IMR-90 (cell line): ENCODE measurements around the gene RMDN2. TPM values are rescaled to one million over a fixed set of nuclear protein-coding genes. Genes with fewer than 3 reads are reported as not detected.

ENCODE experiments used
- ATAC-seq: fragments of 200-7000 bp; cut with Tn5 transposase; 2 replicates; pipeline ENCODE4 v1.9.1; 2020; ENCODE audit warnings: low read depth, mild to moderate bottlenecking, moderate library complexity
- BruUV-seq: library from RNA; stranded (reverse); fragments of 400-500 nt; replicated peaks from 2 replicates; lab custom pipeline; 2021; lab: Mats Ljungman, UMichigan
- CTCF ChIA-PET: fragments of 300-600 bp; formaldehyde crosslinking; extraction: SDS; loops from one replicate; lab custom pipeline; 2021; ENCODE audit warnings: antibody characterized with exemption; lab: Yijun Ruan, JAX
- POLR2A ChIA-PET: fragments of 300-600 bp; sonication (Branson Sonifier 250); formaldehyde crosslinking; loops from one replicate; lab custom pipeline; 2022; ENCODE audit warnings: antibody characterized with exemption; ENCODE audit not compliant: unreplicated experiment; lab: Charles Lee
- DNase-seq: peaks from one replicate; pipeline ENCODE4 v3.0.0; 2013
- H2AFZ ChIP-seq: replicated peaks from 2 replicates; pipeline ENCODE3; 2013; ENCODE audit warnings: low read length, mild to moderate bottlenecking; ENCODE audit not compliant: poor library complexity
- H2AK5ac ChIP-seq: 2 replicates; pipeline ENCODE4 v1.6.1; 2013; ENCODE audit warnings: low read depth, low read length, inconsistent platforms
- H2AK9ac ChIP-seq: replicated peaks from 2 replicates; pipeline ENCODE3; 2013; ENCODE audit warnings: mild to moderate bottlenecking, low read depth, low read length, moderate library complexity; ENCODE audit not compliant: poor library complexity
- H2BK120ac ChIP-seq: 2 replicates; pipeline ENCODE4 v1.6.1; 2013; ENCODE audit warnings: low read depth, low read length, inconsistent platforms
- H2BK15ac ChIP-seq: 3 replicates; pipeline ENCODE4 v1.6.1; 2013; ENCODE audit warnings: low read depth, low read length, inconsistent platforms
- H2BK20ac ChIP-seq: 2 replicates; pipeline ENCODE4 v1.6.1; 2013; ENCODE audit warnings: low read depth, mild to moderate bottlenecking, inconsistent platforms, low read length, moderate library complexity
- H2BK5ac ChIP-seq: 2 replicates; pipeline ENCODE4 v1.6.1; 2013; ENCODE audit warnings: mild to moderate bottlenecking, low read depth, low read length, inconsistent platforms; ENCODE audit not compliant: poor library complexity, severe bottlenecking
- H3K14ac ChIP-seq: replicated peaks from 2 replicates; pipeline ENCODE4 v1.6.1; 2013; ENCODE audit warnings: low read depth, low read length, inconsistent platforms
- H3K18ac ChIP-seq: 2 replicates; pipeline ENCODE4 v1.6.1; 2013; ENCODE audit warnings: low read depth, low read length, control low read depth
- H3K23ac ChIP-seq: 2 replicates; pipeline ENCODE4 v1.6.1; 2013; ENCODE audit warnings: low read depth, low read length, inconsistent platforms
- H3K27ac ChIP-seq: 2 replicates; pipeline ENCODE4 v1.5.1; 2013; ENCODE audit warnings: mild to moderate bottlenecking, control low read depth, low read length; ENCODE audit not compliant: insufficient read depth
- H3K27me3 ChIP-seq: 2 replicates; pipeline ENCODE4 v1.6.1; 2013; ENCODE audit warnings: low read length; ENCODE audit not compliant: control insufficient read depth, insufficient read depth
- H3K36me3 ChIP-seq: 2 replicates; pipeline ENCODE4 v1.6.1; 2013; ENCODE audit warnings: low read length, mixed read lengths; ENCODE audit not compliant: control insufficient read depth, insufficient read depth
- H3K4ac ChIP-seq: 2 replicates; pipeline ENCODE4 v1.6.1; 2013; ENCODE audit warnings: low read depth, low read length, inconsistent platforms
- H3K4me1 ChIP-seq: 2 replicates; pipeline ENCODE4 v1.6.1; 2013; ENCODE audit warnings: low read length, mixed read lengths; ENCODE audit not compliant: control insufficient read depth, insufficient read depth
- H3K4me2 ChIP-seq: 2 replicates; pipeline ENCODE4 v1.6.1; 2013; ENCODE audit warnings: low read depth, mild to moderate bottlenecking, control low read depth, low read length, moderate library complexity
- H3K4me3 ChIP-seq: 2 replicates; pipeline ENCODE4 v1.5.1; 2013; ENCODE audit warnings: low read depth, mild to moderate bottlenecking, control low read depth, low read length, moderate library complexity; ENCODE audit not compliant: insufficient read depth
- H3K56ac ChIP-seq: 2 replicates; pipeline ENCODE4 v1.6.1; 2013; ENCODE audit warnings: low read length, inconsistent platforms; ENCODE audit not compliant: insufficient read depth; ENCODE audit errors: extremely low read depth
- H3K79me1 ChIP-seq, 2 experiments: 2 replicates each; pipeline ENCODE4 v1.6.1; 2013; ENCODE audit warnings: low read length in 2 of 2, inconsistent platforms in 1 of 2, low read depth in 1 of 2
- H3K9ac ChIP-seq: 2 replicates; pipeline ENCODE4 v1.6.1; 2013; ENCODE audit warnings: low read depth, low read length, control low read depth
- H3K9me1 ChIP-seq: 2 replicates; pipeline ENCODE4 v1.6.1; 2013; ENCODE audit warnings: low read length, inconsistent platforms; ENCODE audit not compliant: insufficient read depth
- H3K9me3 ChIP-seq: 2 replicates; pipeline ENCODE4 v1.6.1; 2013; ENCODE audit warnings: low read length; ENCODE audit not compliant: control insufficient read depth, insufficient read depth
- H4K20me1 ChIP-seq: 2 replicates; pipeline ENCODE4 v1.6.1; 2013; ENCODE audit warnings: low read length, inconsistent platforms; ENCODE audit not compliant: insufficient read depth
- H4K5ac ChIP-seq: 2 replicates; pipeline ENCODE4 v1.6.1; 2013; ENCODE audit warnings: mild to moderate bottlenecking, low read depth, low read length, control low read depth
- H4K8ac ChIP-seq, 2 experiments: 2 replicates each; pipeline ENCODE4 v1.6.1; 2013; ENCODE audit warnings: low read depth in 2 of 2, low read length in 2 of 2, control low read depth in 1 of 2, inconsistent platforms in 1 of 2
- H4K91ac ChIP-seq: 2 replicates; pipeline ENCODE4 v1.6.1; 2013; ENCODE audit warnings: low read depth, low read length, inconsistent platforms; ENCODE audit not compliant: insufficient read depth
- CEBPB ChIP-seq: IDR thresholded peaks from 2 replicates; pipeline ENCODE4 v1.6.1; 2012; ENCODE audit warnings: low read depth, low read length, improper control_type of control experiment
- CHD1 ChIP-seq: IDR thresholded peaks from 2 replicates; pipeline ENCODE4 v1.6.1; 2012; ENCODE audit warnings: low read depth, low read length, improper control_type of control experiment
- CTCF ChIP-seq: conservative IDR thresholded peaks from 2 replicates; pipeline ENCODE4 v1.5.1; 2012; ENCODE audit warnings: mild to moderate bottlenecking, low read depth, low read length, improper control_type of control experiment
- ELK1 ChIP-seq: fragments of 150-350 bp; IDR thresholded peaks from 2 replicates; pipeline ENCODE4 v1.6.1; 2016; ENCODE audit warnings: low read depth, mild to moderate bottlenecking, low read length, moderate library complexity, borderline replicate concordance
- FOS ChIP-seq: fragments of 150-350 bp; IDR thresholded peaks from 2 replicates; pipeline ENCODE4 v1.6.1; 2016; ENCODE audit warnings: low read depth, low read length
- MAFK ChIP-seq: IDR thresholded peaks from 2 replicates; pipeline ENCODE4 v1.6.1; 2012; ENCODE audit warnings: low read depth, low read length, improper control_type of control experiment
- MXI1 ChIP-seq: IDR thresholded peaks from 2 replicates; pipeline ENCODE4 v1.6.1; 2012; ENCODE audit warnings: low read depth, mild to moderate bottlenecking, low read length, moderate library complexity, borderline replicate concordance
- NFE2L2 ChIP-seq: fragments of 150-350 bp; IDR thresholded peaks from 2 replicates; pipeline ENCODE4 v1.6.1; 2016; ENCODE audit warnings: low read depth, mild to moderate bottlenecking, low read length
- POLR2A ChIP-seq: IDR thresholded peaks from 2 replicates; pipeline ENCODE4 v1.6.1; 2012; ENCODE audit warnings: mild to moderate bottlenecking, low read depth, low read length
- RAD21 ChIP-seq: IDR thresholded peaks from 2 replicates; pipeline ENCODE4 v1.6.1; 2012; ENCODE audit warnings: low read length, improper control_type of control experiment
- RFX5 ChIP-seq: IDR thresholded peaks from 2 replicates; pipeline ENCODE4 v1.8.0; 2012; ENCODE audit warnings: low read depth, mild to moderate bottlenecking, low read length, moderate library complexity
- SMC3 ChIP-seq: fragments of 150-350 bp; IDR thresholded peaks from 2 replicates; pipeline ENCODE4 v1.6.1; 2016; ENCODE audit warnings: low read depth, mild to moderate bottlenecking, antibody characterized with exemption, low read length, moderate library complexity
- WGBS, 2 experiments: methylation state at CpG; one replicate each; pipeline versions ENCODE4 v1.1.5 to v1.1.7; 2013; ENCODE audit warnings: missing lambda C conversion rate in 2 of 2; ENCODE audit not compliant: insufficient read length in 1 of 2; ENCODE audit errors: extremely low coverage in 2 of 2; 5-methylcytosine and 5-hydroxymethylcytosine counted together
- dilution Hi-C: fragments of 300-500 bp; cut with HindIII; formaldehyde crosslinking; loops from one replicate; pipeline ENCODE4 v1.14.3; 2018; ENCODE audit warnings: low sequenced_read_pairs; ENCODE audit not compliant: unreplicated experiment
- in situ Hi-C: fragments of 300-500 bp; cut with MboI; formaldehyde crosslinking; loops from 3 replicates; pipeline ENCODE4 v1.14.3; 2019; ENCODE audit warnings: low sequenced_read_pairs, inconsistent platforms, mixed read lengths
- intact Hi-C: fragments of 100-400 bp; cut with micrococcal nuclease; formaldehyde crosslinking; loops from 2 replicates; pipeline ENCODE4 v1.10.0; 2022
- polyA plus RNA-seq, 3 experiments: library from polyadenylated mRNA; depleted of rRNA; stranded (reverse); fragments of >200 nt; gene quantifications; 2 replicates each; pipeline ENCODE4 v1.2.3, GENCODE V29; 2012; ENCODE audit warnings: low replicate concordance in 1 of 3
- total RNA-seq: library from RNA; depleted of rRNA; stranded (reverse); fragments of >200 nt; gene quantifications from 2 replicates; pipeline ENCODE4 v1.2.3, GENCODE V29; 2012

Gene RMDN2
- total and polyA plus RNA-seq, 2 of the 4 experiments (the other 2 are of a cell fraction), result 2.3 to 3.0 TPM

- Histone ChIP-seq H3K4ac (no peak overlapping the region), H3K36me3 (no peaks in the 10 kb centered on the region), H4K91ac (no peak overlapping the region), H4K20me1 (no peaks in the 10 kb centered on the region), H2AK9ac (no peak overlapping the region), H3K9ac (no peak overlapping the region), H2AK5ac (no peak overlapping the region), H3K4me3 (no peak overlapping the region), H3K9me1 (no peaks in the 10 kb centered on the region), H2AFZ (no peak overlapping the region), H3K9me3 (no peaks in the 10 kb centered on the region; the same call in 1 of the 2 replicates), H2BK120ac (no peak overlapping the region), H3K56ac (no peak overlapping the region), H2BK5ac (no peak overlapping the region), H2BK20ac (no peak overlapping the region), H3K27ac (no peak overlapping the region), H4K5ac (no peak overlapping the region), H4K8ac (no peak overlapping the region), H3K4me2 (no peak overlapping the region), H2BK15ac (no peak overlapping the region), H3K23ac (no peak overlapping the region), H3K27me3 (no peaks in the 10 kb centered on the region), H3K79me1 (no peaks in the 10 kb centered on the region), H3K14ac (no peak overlapping the region), H3K4me1 (peaks cover 3% of the 10 kb centered on the region; the same call in 1 of the 2 replicates), H3K18ac (no peak overlapping the region)
- intact Hi-C loops, result no loop called here
- dilution Hi-C loops, result no loop called here
- BruUV-seq, result no TSS peak
- TF ChIP-seq MAFK (no peak), NFE2L2 (no peak), ELK1 (no peak), SMC3 (no peak), MXI1 (no peak), RAD21 (no peak), CHD1 (no peak), CEBPB (no peak), RFX5 (no peak), CTCF (no peak), POLR2A (no peak), FOS (no peak)
- peak; percentile 53 for DNase-seq
- in situ Hi-C loops, result no loop called here
- ChIA-PET POLR2A (no interaction called here), CTCF (no interaction called here)
- peak; percentile 65 for ATAC-seq
- WGBS, 2 experiments, result no CpG with 5 or more reads among the region's 3 CpGs
Observed at GRCh38 chr2:38013158-38013752, 88.2 kb downstream of the RMDN2 start.
